ENCODE results near the gene ADAP1. TPM values are rescaled to one million over a fixed set of nuclear protein-coding genes. Genes with fewer than 3 reads are reported as not detected.

The ADAP1 gene
- total RNA-seq, 2 experiments from 2014 or later, result 34.6 to 40.9 TPM

- Mint-ChIP-seq H3K4me1 (ENCODE audit: low read depth) (peaks cover 8% of the 10 kb centered on the region), H3K27me3 (no peaks in the 10 kb centered on the region), H3K4me3 (no peak overlapping the region), H3K36me3 (ENCODE audit: low read depth) (peaks cover 26% of the 10 kb centered on the region), H3K9me3 (no peaks in the 10 kb centered on the region), H3K27ac (no peak overlapping the region)
- no peak for ATAC-seq
- no peak for TF ChIP-seq CTCF (IDR thresholded peaks at IDR 0.05)
- CTCF ChIA-PET, result no interaction called here
- POLR2A ChIA-PET, result no interaction called here
- intact Hi-C loops (cut with micrococcal nuclease), result no loop called here
- DNase-seq, result no peak
These were observed 65.1 kb downstream of the ADAP1 start for GRCh38 chr7:889391-889790.

- POLR2A ChIA-PET, result no interaction called here
- DNase-seq (no peak), ATAC-seq (no peak)
- H3K4me1 Mint-ChIP-seq (ENCODE audit: low read depth), result peaks cover 8% of the 10 kb centered on the region
- TF ChIP-seq CTCF (IDR thresholded peaks at IDR 0.05), result no peak
- CTCF ChIA-PET, result no interaction called here
- peaks cover 26% of the 10 kb centered on the region for H3K36me3 Mint-ChIP-seq (ENCODE audit: low read depth)
- H3K27ac Mint-ChIP-seq, result no peak overlapping the region
- intact Hi-C loops (cut with micrococcal nuclease), result no loop called here
- no peaks in the 10 kb centered on the region for H3K27me3 Mint-ChIP-seq
- H3K9me3 Mint-ChIP-seq, result no peaks in the 10 kb centered on the region
- no peak overlapping the region for H3K4me3 Mint-ChIP-seq
These were observed 65.5 kb downstream of the ADAP1 start for GRCh38 chr7:889025-889390.

GRCh38 chr7:888081-889024, 66.1 kb downstream of the ADAP1 start:
- TF ChIP-seq CTCF (IDR thresholded peaks at IDR 0.05), result no peak
- ATAC-seq, result no peak
- no peak overlapping the region for H3K27ac Mint-ChIP-seq

GRCh38 chr7:887488-887820, 67.0 kb downstream of the ADAP1 start:
- peaks cover 15% of the 10 kb centered on the region for H3K4me1 Mint-ChIP-seq (ENCODE audit: low read depth)
- DNase-seq (no peak), ATAC-seq (no peak)
- H3K36me3 Mint-ChIP-seq (ENCODE audit: low read depth), result peaks cover 15% of the 10 kb centered on the region
- H3K4me3 Mint-ChIP-seq, result no peak overlapping the region
- no peak overlapping the region for H3K27ac Mint-ChIP-seq
- no peaks in the 10 kb centered on the region for H3K27me3 Mint-ChIP-seq
- H3K9me3 Mint-ChIP-seq, result no peaks in the 10 kb centered on the region
- intact Hi-C loops (cut with micrococcal nuclease), result no loop called here
- ChIA-PET POLR2A (interaction anchor here (0.6 kb wide), 1 partner anchor 81 kb away, joined by 3 read pairs; no protein-coding TSS in a partner anchor), CTCF (no interaction called here)
- TF ChIP-seq CTCF (IDR thresholded peaks at IDR 0.05), result no peak

More at GRCh38 chr7:888081-889024, 66.1 kb downstream of the ADAP1 start:
- Mint-ChIP-seq H3K4me1 (ENCODE audit: low read depth) (peaks cover 9% of the 10 kb centered on the region), H3K36me3 (ENCODE audit: low read depth) (peaks cover 22% of the 10 kb centered on the region), H3K27me3 (no peaks in the 10 kb centered on the region), H3K4me3 (no peak overlapping the region), H3K9me3 (no peaks in the 10 kb centered on the region)
- intact Hi-C loops (cut with micrococcal nuclease), result no loop called here
- ChIA-PET CTCF (no interaction called here), POLR2A (no interaction called here)
- DNase-seq, result no peak

- Mint-ChIP-seq H3K27me3 (no peaks in the 10 kb centered on the region), H3K9me3 (no peaks in the 10 kb centered on the region), H3K27ac (no peak overlapping the region), H3K36me3 (ENCODE audit: low read depth) (peaks cover 10% of the 10 kb centered on the region), H3K4me3 (no peak overlapping the region), H3K4me1 (ENCODE audit: low read depth) (peaks cover 16% of the 10 kb centered on the region)
- ChIA-PET POLR2A (interaction anchor here (0.6 to 0.9 kb wide), 2 partner anchors 55 to 82 kb away, joined by 3 read pairs; no protein-coding TSS in a partner anchor), CTCF (no interaction called here)
- no peak for TF ChIP-seq CTCF (IDR thresholded peaks at IDR 0.05)
- DNase-seq (no peak), ATAC-seq (no peak)
- intact Hi-C loops (cut with micrococcal nuclease), result no loop called here
These were observed 67.6 kb downstream of the ADAP1 start for GRCh38 chr7:886626-887487.

Measured in activated CD8-positive, alpha-beta T cell treated with anti-CD3 and anti-CD28 coated beads for 36 hours (primary cell).